GM19397 (cell line): ENCODE data around the gene AIRE.

Experiments used
- ATAC-seq: cut with Tn5 transposase; IDR thresholded peaks from one replicate; pipeline ENCODE4 v1.9.1; 2021; ENCODE audit warnings: mild to moderate bottlenecking, moderate library complexity; ENCODE audit not compliant: unreplicated experiment

The AIRE gene

DNA sequence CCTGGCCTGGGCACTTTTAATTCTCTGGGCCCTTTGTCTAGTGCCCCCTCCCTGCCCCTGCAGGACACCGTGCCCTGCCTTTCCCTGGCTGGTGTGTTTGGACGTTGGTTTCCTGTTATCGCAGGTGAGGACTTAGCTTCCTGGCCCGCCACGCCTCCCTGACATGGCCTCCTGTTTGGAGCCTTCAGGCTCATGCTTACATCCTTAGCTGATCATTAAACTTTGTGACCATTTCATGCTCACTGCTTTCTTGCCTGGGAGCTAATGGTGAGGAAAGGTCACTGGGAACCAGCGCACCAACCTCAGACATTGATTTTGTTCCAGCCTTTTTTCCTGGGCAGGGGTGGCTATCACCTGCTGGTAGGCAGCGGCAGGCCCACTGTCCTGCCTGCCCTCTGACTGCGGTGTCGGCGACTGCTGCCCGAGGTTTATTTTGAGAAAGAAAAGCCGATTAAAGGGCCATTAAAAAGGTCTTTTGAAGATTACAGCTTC, 17.9 kb downstream of the AIRE start:
- no peak for ATAC-seq

- ATAC-seq = no peak
Observed at GRCh38 chr21:44304011-44304616, 18.4 kb downstream of the AIRE start.

- no peak for ATAC-seq
Observed at GRCh38 chr21:44304877-44305293, 19.2 kb downstream of the AIRE start.

DNA sequence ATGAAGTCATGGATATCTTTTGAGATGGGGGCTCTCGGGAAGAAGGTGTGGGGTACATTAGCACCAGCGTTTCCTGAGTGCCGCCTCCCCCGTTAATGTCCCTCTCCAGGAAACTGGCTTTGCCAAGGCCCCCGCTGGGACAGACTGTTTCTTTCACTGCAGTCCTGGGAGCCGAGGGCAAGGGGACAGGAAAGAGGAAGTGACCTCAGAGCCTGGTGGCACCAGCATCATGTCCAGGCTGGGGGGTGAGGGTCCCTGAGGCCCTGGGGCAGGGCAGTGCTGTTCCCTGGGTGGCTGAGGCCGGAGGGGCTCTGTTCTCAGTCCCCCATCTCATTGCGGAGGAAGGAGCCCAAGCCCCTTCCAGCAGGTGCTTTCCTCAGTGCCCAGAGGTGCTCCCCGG, 20.0 kb downstream of the AIRE start:
- ATAC-seq = no peak

DNA sequence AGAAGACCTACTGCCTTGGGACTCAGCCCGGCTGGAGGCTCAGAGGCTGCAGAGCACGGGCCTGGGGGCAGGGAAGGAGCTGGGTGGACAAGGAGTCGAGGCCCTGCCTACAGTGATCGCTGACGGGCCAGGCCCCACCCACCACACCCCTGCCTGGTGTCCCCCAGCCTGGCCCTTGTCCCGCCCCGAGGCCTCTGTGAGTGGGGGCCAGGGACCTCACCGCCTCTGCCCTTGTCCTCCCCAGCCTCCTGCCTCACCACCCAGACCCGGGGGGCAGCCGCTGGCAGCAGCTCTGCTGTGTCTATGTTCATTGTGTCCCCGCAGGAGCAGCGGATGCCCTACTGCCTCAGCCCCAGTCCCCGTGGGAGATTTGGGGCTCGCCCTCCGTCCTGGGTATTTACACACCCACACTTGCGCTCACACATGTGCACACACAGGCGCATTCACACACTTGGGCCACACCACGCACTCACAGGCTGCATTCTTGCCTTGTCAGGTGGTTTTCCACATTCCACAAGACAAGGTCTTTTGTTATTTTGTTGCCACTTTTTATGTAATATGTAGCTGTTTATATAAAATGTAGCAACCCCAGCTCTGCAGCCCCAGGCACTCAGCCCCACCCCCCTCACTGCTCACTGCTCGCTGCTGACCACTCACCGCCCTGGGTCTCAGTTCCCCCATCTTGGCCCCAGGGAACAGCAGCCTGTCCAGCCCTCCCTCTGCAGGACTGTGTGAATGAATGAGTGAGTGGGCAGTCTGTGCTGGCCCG, 21.4 kb downstream of the AIRE start:
- ATAC-seq = no peak

DNA sequence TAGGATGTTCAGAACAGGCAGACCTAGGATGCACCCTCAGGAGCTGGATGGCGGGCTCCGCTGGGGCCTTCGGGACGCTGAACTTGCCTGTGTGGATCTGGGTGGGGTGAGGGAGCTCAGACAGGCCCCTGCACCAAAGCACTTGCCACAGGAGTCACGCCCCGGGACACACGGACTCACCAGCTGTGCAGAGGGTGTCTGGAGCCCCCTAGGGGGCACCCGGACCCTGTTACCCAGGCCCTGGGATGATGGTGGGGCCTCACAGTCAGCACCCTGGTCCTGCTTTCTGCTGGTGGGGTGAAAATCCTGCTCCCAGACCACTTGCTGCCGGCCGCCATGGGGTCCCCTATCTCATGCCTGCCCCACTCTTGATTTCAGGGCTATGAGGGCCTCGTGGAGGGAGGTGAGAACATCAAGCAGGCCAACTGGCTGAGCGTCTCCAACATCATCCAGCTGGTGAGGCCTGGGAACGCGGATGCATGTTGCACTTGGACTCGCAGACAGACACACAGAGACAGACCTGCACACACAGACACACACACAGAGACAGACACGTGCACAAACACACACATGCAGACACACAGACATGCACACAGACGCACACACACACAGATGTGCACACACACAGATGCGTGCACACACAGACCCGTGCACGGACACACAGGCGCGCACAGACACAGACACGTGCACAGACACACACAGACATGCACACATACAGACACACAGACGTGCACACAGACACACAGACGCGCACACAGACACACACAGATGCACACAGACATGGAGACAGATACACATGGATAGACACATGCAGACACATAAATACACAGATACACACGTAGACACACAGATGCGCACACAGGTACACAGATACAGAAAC, 25.2 kb downstream of the AIRE start:
- no peak for ATAC-seq

GRCh38 chr21:44312089-44312488, 26.4 kb downstream of the AIRE start:
- no peak for ATAC-seq

DNA sequence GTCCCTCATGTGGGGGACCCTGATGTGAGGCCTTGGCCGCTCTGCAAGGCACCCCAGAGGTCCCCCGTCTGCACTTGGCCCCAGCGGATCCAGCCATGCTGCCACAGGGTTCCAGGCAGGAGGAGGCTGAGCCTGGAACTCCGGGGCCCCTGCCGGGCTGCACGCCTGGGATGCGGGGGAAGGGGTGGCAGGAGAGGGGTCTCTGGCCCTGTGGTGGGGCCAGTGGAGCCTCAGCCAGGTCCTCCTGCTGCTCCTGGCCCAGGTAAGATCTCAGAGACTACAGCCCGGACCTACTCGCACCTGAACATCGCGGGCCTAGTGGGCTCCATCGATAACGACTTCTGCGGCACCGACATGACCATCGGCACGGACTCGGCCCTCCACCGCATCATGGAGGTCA, 27.0 kb downstream of the AIRE start:
- ATAC-seq = no peak

GRCh38 chr21:44313451-44313850, 27.8 kb downstream of the AIRE start:
- ATAC-seq = no peak

GRCh38 chr21:44314128-44314527, 28.5 kb downstream of the AIRE start:
- no peak for ATAC-seq

DNA sequence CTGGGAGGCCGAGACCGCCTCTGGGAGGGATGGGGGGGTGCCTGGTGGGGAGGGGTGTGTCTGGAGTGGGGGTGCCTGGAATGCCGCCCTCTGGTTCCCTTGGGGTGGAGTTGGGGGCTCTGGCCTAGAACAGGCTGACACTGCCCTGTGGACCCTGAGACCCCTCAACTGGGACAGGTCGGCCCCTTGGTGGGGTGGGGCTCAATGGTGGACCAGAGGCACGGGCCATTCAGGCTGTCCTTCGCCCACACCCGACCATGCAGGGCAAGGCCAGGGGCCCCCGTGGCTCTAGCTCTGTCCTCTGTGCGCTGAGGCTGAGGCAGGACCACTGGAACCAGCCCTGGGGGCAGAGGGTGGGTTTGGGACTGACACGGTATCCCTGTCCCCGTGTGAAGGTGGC, 28.9 kb downstream of the AIRE start:
- ATAC-seq = no peak

DNA sequence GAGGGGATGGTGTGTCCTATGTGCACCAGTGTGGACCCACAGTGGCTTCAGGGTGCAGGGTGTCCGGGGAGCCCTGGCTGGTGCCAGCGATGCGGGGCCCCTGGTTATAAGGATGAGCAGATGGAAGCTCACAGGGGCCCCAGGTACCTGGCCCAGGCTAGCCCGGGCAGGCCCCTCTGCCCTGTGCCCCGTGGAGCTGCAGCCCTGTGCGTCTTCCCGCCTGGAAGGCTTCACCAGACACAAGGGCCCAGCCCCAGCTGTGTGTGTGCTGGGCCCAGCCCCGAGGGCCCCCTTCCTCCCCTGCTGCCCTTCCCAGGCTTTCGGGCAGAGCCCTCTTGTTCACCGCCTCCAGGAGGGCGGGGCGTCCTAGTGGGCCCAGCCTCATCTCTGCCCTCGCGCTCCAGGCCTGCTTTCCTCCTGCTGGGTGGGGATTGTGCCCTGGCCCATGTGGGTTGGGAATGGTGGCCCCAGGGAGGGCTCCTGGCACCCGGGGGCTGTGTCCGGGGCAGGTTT, 30.1 kb downstream of the AIRE start:
- ATAC-seq = no peak

- no peak for ATAC-seq
Observed at GRCh38 chr21:44316277-44316900, 30.7 kb downstream of the AIRE start.

DNA sequence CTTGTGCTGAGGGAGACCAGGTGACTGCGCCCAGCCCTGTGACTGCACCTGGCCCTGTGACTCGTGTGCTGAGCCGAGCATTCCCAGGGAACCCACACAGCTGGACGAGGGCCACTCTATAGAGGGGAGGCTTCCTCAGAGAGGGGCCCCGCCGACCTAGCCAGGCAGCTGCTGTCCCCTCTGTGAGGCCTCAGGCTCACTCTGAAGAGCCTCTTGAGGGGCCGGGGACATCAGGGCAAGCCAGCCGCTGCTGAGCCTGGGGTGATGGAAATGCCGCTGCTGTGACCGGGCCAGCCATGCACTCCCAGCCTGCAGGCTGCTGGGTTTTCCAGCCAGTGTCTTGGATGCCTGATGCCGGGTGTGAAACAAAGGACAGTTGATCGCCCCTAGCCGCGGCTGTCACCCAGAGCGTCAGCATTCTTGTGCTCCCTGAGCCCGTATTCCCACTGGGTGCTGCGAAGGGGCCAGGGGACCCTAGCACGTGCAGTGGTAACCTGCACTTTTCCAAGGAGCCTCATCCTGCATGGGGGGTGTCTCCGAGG, 31.6 kb downstream of the AIRE start:
- ATAC-seq = no peak

- no peak for ATAC-seq
Observed at GRCh38 chr21:44317871-44318270, 32.2 kb downstream of the AIRE start.

GRCh38 chr21:44318489-44319285, 33.0 kb downstream of the AIRE start:
- no peak for ATAC-seq

DNA sequence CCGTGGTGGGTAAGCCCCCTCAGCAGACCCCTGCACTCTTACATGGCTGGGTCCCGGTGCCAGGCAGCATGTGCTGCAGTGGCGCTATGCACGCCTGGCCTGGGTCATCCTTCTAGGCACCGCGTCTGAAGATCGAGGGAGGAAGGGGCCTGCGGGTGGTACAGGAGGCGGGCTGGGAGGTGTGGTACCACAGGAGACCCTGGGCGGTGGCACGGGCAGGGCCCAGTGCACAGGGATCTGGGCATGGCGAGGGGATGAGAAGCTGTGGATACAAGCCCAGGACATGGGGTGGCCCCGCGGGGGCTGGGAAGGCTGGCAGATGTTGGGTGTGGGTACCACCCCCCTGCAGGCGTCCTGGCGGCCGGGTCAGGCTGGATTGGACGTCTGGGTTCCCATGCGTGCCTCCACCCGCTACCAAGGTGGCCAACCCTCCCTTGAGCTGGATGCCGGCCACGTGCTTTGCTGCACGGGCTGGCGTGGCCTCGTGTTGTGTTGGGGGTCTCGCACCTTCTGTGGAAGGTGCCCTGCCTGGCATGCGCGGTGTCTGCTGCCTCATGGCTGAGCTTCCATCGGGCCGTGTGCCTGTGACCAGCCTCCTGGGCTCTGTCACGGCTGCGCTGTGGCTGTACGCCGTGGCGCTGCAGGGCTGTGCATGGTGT, 33.9 kb downstream of the AIRE start:
- ATAC-seq = no peak

DNA sequence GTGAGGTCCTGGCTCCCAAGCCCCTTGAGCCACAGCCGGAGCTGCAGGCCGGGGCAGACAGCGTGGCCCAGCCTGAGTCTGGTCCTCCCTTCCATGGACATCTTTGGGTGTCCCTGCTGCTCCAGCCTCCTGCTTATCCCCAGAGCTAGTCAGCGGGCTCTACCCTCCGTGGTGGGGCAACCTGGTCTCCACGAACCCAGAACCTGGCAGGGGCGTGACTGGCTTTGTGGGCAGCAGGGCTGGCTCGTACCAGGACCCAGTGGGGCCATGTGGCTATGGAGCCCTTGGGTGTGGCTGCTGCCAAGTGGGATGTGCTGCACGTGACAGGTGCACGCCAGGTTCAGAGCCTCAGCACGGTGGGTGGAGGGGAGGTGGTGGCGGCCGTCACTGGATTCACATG, 35.2 kb downstream of the AIRE start:
- ATAC-seq = no peak

GRCh38 chr21:44321846-44322450, 36.3 kb downstream of the AIRE start:
- ATAC-seq = no peak
